LoVo (cell line): Measurements from ENCODE around the gene FRMD1.

Source experiments
- DNase-seq: peaks from one replicate; pipeline ENCODE4 v3.0.0-alpha.2; 2016; ENCODE audit warnings: low spot score

Gene FRMD1

DNA sequence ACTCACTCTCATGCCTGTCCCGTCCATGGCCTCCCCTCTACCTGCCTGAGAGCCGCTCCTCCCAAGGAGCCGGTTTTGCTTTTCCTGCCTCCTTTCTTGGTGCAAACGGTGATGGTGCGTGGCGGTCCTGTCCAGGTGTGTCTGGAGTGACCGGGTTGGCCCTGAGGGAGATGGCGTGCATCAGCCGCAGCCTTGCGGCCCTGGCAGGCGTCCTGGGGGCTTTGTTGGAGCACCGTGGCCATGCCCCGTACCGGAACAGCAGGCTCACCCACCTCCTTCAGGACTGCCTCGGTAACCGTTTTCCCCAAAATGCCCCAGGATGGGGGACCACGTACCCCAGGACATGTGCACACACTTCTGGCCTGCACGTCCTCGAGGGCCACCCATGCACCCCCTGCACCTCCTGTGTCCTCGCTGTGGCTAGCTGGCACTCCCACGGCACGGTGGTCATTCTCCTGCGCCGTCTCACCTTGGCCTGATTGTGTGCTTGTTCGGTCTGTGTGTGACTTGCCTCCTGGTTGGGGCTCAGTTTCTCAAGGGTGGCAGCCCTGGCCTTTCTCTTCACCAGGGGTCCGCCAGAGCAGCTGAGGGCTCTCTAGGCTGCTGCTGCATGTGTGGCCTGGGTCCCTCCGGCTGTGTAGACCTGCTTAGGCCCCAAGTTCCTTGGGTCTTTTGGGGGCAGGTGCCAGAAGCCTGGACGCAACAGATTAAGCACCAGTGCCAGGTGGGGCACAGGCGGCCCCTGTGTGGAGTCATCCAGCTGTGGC lies 36.4 kb downstream of the FRMD1 start:
- DNase-seq = no peak

DNA sequence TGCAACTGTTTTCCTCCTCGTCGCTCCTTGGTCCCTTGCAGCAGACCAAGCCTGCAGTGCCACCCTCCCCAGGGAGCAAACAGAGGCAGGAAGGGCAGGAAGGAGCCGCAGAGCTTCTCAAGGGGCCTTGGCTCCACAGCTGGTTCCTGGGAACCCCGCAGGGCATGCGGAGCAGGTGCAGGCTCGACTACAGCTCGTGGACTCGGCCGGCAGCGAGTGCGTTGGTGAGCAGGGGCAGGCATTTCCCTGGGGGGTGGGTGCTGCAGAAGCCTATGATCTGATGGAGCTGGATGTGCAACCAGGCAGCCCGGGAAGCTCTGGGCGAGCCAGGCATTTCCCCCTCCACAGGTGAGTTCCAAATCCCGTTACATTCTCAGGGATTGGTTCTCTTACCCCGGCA lies 37.1 kb downstream of the FRMD1 start:
- no peak for DNase-seq

DNA sequence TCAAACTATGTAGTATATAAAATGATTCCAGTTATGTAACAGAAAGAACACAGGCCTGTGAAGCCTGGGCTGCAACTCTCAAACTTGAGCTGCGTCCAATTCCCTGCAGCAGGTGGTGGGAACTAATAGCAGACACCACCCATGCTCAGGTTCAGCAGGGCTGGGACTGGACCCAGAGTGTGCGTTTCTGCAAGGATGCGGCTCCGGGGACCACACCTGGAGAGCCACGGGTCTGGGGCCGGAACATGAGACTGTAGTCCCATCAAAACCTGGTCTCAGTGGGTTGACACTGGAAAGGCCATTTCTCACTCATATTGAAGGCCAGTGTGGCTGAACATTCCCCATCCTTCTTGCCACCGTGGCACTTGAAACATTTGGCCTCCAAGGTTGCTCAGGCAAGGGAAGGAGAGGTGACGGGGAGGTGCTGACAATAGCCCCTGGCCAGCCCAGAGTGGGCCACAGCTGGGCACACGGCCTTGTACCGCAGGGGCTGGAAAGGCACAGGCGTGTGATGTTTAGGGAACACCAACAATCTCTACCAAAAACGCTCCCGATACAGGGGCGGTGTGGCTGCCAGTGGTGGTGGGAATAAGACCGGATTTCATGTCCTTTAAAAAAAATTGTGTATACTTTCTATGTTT lies 38.0 kb downstream of the FRMD1 start:
- no peak for DNase-seq

DNA sequence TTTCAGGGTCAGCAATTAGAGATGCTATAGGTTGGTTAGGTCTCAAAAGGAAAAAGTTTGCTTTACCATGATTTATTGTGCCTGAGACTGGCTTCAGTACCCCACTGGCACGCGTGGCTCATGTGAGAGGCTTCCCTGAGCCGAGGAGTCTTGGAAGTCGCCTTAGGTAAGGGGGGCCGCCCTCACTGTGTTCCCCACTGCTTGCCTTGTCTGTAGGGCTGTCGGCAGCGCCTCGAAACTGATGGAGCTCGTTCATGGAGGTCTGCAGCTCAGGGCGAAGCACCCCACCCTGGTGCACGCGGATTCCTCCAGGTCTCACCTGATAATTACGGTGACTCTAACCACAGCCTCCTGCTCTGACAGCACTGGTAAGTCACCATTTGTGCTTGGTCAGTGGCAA lies 39.2 kb downstream of the FRMD1 start:
- no peak for DNase-seq

DNA sequence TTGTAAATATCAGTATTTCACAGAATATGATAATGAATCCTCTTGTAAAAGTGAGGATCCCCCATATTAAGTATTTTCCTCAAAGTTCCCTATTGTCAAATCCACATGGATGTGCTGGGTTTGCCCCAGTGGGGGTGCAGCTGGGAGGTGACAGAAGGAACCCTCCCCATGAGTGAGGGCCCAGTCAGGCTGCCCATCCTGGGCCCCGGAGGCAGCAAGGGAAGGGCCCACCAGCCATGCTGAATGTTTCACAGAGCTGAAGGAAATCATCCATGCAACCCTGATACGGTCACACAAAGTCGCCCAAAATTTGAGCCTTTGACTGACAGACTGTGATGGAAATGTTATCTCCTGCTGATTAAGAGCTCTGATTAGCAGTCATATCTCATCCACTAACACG lies 39.7 kb downstream of the FRMD1 start:
- DNase-seq = no peak

DNA sequence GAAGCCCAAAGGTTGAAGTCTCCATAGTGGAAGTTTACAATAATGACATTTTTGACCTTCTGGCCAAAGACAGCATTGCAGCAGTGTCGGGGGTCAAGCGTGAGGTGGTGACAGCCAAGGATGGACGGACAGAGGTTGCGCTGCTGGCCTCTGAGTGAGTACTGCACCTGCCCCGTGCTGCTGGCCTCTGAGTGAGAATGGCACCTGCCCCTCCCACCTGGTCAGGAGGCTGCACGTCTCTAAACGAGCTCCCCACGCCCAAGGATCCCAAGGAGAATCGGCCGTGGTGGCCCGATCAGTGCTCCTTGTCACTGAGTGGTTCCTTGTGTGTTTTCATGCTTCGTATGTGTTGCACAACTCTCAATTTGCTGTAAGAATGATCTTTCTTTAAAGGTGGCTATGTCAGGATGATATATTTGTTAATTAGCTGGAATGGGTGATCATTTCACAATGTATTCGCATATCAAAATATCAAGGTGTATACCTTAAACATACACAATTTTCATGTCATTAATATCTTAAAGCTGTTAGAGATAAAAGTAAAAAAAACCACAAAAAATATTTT lies 40.4 kb downstream of the FRMD1 start:
- no peak for DNase-seq

DNA sequence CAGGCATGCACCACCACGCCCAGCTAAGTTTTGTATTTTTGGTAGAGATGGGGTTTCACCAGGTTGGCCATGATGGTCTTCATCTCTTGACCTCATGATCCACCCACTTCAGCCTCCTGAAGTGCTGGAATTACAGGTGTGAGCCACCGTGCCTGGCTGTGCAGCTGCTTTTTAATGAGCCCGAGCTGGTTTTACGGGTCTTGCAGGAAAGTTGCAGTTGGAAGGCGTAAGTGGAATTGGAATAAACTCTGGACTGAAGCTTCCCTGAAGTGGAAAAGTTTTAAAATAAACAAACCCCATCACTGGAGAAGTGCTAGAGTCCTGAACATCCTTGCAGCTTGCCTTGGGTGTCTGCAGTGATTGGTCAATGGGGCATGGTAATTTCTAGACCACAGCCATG lies 41.2 kb downstream of the FRMD1 start:
- no peak for DNase-seq

DNA sequence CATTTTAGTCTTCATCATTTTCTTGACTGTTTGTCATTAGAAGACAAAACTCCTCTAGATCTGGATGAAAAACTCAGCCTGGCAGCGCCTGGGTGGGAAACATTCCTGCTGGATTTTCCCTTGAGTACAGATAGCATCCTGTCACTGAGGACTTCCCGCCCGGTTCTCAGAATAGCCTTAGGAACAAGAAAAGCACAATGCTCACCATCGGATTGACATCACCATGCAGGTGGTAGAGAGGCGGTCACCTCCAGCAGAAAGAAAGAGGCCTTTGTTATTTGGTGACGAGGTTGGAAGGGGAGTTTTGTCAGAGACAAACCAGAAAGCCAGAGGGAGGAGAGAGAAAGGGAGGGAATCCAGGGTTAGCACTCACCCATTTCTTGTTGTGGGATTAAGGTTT lies 41.8 kb downstream of the FRMD1 start:
- DNase-seq = no peak

DNA sequence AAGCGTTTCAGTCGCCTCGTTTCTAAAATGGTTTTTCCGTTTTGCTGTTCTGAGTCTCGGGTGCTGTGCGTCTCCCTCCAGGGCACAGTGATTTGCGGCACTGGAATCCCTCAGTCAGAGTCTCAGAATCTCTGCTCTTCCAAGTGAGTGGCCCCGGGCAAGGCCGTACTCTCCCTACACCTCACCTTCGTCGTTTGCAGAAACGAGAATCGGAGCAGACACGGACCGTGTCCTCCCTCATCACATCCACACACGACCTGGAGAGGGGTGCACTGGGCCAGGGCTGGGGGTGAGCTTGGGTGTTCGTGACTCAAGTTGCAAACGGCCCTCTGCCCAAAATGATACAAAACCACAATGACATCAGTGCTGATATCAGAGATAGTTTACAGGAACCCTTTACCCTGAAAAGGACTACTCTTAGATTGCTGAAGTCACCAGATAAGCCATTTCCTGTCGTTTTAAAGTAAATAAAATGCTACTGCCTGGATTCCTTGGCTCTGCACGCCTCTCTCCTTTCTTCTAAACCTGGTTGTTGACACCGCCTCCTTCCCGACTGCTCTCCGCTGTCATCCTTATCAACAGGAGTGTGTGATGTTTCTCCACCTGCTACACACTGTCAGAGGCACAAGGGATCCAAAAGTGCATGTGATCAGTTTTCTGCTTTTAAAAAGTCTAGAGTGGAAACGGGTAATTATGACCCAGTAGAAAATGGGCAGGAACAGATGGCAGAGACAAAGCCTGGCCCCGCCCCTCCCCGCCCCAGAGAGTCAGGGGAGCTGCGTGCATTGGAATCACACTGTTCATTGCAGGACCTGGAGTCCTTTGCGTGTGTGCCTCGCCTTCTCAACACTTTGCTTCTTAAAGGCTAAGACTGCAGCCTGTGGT lies 43.1 kb downstream of the FRMD1 start:
- DNase-seq = peak; percentile 16

DNA sequence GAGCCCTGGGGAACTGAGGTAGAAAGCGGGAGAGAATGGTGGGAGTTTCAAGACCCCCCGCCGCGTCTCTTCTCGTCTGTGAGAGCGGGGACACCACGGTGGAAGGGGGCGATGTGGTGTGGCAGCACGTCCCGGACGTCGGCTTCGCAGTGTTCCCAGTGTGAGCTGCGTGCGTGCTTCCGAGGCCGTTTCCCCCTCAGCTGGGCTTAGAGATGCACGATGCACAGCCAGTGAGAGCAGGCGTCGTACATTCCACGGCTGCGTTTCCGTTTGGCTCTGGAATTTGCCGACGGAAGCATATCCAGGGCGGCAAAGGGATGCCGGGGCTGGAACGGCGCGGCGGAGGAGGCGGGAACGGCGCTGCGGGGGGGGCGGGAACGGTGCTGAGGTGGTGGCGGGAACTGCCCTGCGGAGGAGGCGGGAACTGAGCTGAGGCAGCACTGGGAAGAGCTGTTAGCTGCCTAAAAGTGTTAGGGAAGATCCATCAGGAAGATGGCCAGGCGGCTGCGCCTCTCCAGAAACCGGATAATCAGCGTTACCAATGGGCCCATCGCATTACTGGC lies 43.8 kb downstream of the FRMD1 start:
- DNase-seq = peak; percentile 55

DNA sequence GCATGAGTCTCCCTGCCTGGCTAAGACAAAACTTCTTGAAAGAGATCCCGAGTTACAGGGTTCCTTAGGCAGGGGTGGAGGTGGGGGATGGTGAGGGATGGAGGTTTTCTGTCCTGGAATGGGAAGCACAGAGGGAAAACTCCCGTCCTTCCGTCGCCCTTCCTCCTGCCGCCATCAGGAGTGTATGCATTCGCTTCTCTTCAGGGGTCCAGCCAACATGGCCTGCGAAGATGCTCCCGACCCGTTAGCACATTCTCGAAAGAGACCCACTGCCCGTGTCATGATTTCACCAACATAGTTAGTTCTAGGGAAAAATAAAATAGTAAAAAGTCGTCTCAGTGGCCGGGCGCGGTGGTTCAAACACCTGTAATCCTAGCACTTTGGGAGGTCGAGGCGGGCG lies 44.5 kb downstream of the FRMD1 start:
- no peak for DNase-seq

DNA sequence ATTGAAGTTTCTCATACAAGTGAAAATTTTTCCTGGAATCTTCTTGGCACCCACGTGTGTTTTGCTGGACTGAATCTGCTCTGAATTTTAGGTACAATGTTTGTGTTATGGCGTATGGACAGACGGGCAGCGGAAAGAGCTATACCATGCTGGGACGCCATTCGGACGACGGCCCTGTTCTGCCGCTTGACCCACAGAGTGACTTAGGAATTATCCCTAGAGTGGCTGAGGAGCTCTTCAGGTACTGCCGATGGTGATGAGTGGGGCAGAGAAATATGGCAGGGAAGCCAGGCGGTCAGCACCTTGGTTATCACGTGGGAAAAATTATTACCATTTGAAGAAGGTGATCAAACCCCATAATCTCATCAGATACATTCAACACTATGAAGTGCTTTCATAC lies 45.2 kb downstream of the FRMD1 start:
- DNase-seq = no peak

DNA sequence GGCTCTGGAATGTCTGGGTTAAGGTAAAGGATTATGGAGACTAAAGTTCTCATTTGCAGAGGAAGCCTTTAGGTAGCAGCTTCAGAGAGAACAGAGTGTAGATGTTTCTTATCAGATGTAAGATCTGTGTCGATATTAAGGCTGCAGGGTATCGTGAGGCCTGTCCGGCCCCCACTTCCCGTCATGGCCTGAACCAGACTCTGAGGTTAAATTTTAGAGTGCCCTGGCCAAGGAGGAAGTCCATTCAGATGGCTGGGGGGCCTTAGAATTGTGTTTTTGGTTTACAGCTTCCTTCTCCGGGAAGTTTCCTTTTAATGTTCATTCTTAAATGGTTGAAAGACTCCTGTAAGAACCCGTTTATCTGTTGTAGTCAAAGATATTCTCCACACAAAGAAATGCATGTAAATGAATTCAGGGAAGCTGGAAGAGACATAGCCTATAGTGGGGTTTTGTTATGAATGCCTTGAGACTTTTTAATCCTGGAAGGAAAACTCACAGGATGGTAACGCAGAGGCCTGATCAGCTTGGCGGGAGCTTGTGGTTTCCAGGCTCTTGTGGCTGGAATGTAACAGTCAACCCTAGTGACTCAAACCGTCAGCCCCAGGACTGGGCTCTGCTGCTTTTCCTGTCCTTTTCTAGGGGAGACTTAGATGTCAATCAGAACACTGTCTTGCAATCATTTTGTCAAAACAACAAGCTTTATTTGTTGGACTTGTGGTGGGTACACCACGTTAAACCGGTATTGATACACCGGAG lies 46.8 kb downstream of the FRMD1 start:
- DNase-seq = no peak

DNA sequence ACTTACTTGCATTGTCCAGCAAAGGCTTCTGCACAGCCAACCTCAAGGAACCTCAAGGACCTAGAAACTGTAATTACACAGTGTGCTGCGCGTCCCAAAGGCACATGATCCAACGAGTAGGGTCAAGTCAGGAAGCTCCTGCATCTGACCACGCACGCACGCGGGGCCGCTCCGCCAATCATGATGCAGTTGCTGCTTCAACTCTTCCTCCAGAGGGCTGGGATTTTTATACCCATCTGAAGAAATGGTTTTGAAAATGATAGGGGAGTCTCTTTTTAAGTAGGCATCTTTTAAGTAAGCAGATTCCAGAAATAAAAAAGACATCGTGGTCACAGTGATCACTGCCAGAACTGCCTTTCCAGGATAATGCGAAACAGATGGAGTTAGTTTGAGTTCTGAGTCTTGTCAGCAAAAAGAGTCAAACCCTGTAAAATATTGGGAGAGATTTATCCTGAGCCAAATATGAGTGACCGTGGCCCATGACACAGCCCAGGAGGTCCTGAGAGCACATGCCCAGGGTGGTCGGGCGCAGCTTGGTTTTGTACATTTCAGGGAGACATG lies 47.5 kb downstream of the FRMD1 start:
- no peak for DNase-seq

DNA sequence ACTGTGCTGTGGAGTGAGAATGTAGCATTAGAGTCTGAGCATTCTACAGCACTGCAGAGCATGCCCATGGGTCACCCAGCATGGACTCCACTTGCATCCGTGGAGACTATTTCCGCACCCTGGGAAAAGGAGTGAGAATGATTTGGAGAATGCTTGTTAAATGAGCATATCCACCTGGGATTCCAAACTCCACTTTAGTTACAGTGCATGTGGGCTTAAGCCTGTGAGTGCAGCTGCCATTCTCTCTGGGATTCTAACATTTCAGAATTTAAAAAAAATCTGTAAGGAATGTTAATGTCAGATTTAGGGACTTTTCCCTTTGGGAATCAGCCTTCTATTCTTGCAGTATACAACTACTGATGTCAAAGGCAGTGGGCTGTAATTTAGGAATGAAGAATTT lies 48.1 kb downstream of the FRMD1 start:
- no peak for DNase-seq

DNA sequence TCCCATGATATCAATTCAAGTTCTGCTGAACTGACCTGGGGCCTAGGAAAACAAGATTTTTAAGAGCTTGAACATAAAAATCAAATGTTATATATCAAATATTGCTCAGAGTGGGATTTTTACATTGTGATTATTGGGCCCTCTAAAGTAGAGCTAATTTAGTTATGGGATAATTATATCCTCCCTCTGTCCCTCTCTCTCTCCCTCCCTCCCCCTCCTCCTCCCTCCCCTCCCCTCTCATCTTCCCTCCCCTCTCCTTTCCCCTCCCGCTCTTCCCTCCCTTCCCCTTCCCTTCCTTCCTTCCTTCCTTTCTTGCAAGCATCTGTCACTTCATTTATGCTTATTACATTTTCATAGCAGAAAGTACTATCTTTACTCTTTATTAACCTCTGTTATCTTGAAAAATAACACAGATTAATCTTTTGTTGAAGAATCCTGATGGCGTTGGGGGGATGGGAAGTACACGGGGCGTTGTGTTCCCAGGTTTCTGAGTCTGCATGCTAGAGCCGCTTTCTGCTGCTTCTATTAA lies 48.7 kb downstream of the FRMD1 start:
- DNase-seq = no peak

DNA sequence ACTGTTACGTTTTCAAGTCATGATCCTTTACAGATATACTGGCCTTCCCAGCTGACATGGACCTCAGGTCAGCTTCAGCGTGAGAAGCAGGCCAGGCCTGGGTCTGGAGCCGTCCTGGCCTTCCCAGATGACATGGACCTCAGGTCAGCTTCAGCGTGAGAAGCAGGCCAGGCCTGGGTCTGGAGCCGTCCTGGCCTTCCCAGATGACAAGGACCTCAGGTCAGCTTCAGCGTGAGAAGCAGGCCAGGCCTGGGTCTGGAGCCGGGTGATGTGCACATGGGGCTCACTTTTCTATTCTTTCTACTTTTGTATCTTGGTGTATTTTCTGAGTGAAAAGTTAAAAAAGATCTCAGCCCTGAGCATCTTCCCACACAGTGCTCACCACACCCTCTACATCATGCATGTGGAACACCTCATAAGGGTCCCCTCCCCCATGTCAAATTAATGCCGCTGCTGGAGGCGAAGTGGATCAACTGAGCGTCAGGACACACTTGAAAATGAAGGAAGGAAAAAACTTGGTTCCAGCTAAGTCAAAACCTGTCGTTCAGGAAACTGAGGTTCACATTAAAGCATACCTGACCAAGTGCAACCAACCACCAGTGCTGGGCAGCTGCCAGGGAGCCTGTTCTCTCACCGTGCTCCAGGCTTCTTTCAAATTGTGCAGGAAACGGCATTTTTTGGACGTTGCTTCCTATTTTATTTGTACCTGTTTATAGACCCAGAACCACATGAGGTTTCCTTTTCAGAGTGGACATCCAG lies 49.4 kb downstream of the FRMD1 start:
- DNase-seq = no peak

DNA sequence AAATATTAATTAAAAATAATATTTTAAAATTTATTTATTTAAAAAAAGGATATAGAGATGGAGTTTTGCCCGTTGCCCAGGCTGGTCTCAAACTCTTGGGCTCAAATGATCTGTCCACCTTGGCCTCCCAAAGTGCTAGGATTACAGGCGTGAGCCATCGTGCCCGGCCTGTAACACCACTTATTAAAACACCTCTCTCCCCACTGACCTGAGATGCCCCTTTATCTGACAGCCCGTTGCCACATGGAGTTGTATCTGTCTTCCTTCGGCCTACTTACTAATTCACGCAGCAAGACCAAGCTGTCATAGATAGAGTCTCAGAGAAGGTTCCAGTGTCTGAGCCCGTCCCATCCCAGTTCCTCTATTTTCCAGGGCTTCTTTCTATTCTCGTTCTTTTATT lies 50.8 kb downstream of the FRMD1 start:
- DNase-seq = no peak

DNA sequence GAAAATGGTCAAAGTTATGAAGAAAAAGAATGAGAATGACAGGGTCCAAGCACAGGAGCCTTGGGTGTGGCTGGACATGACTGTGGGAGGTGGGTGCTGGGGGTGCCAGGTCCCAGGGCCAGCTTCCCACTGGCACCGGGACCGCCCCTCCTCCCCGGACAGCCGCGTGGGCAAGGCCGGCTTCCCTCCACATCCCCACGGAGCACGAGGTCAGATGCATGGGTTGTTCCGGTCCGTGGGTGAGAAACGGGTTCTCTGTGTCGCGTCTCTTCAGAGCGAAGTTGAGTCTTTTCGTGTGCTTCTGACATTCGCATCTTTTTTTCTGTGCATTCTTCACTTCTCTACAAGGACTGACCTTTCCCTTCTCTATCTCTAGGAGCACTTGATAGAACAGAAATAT lies 51.5 kb downstream of the FRMD1 start:
- no peak for DNase-seq

DNA sequence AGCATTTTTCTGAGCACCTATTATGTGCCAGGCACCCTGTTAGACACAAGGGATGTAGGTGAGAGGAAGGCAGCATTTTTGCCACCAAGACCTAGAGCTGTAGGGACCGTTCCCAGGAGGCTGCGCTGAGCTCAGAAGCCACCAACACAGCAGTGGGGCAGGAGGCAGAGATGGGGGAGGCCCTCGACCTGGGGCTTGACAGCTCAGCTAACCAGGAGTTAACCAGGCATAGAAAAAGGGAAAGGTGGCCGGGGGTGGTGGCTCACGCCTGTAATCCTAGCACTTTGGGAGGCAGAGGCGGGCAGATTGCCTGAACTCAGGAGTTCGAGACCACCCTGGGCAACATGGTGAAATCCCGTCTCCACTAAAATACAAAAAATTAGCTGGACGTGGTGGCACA lies 52.1 kb downstream of the FRMD1 start:
- no peak for DNase-seq
